ENCODE measurements around the gene HEATR1.

DNA sequence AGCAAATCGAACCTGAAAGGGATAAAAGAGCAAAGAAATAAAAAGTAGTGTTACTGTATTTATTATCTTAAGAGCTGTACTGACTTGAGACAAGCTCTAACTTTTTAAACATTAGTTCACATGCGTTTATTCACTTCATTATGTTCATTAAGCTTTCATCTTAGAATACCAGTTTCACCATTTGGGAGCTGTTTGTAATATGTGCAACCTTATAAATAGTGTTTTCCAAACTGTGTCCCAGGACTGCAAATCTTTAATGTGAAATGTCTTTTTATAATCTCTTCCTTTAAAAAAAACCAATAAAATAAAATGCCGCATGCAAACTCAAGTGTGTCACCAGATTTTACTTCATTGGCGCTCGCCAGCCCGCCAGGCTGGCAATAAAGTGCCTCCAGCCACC lies 52.2 kb downstream of the HEATR1 start:
- TF ChIP-seq CTCF (conservative IDR thresholded peaks at IDR 0.05) (no peak), EZH2 (IDR thresholded peaks at IDR 0.05; ENCODE audit: low read depth) (no peak)
